Kasumi-1 (cell line): ENCODE results near the gene IPO13.

ENCODE experiments used
- DNase-seq, 2 experiments: peaks; one replicate each; lab custom pipeline; 2025; lab: John Stamatoyannopoulos, UW

The IPO13 gene

GRCh38 chr1:43946236-43947060, at the start of gene IPO13:
TSS of gene IPO13 (plus strand) at chr1:43946950. CDS start at chr1:43947601, 651 bp downstream.
- DNase-seq = peak; percentile 94 to 96

- no peak for DNase-seq
These were observed 47.8 kb upstream of the IPO13 start for GRCh38 chr1:43898981-43899380.

- no peak for DNase-seq
These were observed 46.4 kb upstream of the IPO13 start for GRCh38 chr1:43900386-43900785.

GRCh38 chr1:43901196-43901961, 45.4 kb upstream of the IPO13 start:
- no peak for DNase-seq

- no peak for DNase-seq
These were observed 44.5 kb upstream of the IPO13 start for GRCh38 chr1:43902058-43902831.

GRCh38 chr1:43904660-43905551, 41.8 kb upstream of the IPO13 start:
- no peak for DNase-seq

- DNase-seq = no peak
These were observed 38.5 kb upstream of the IPO13 start for GRCh38 chr1:43908226-43908625.

- DNase-seq = no peak
These were observed 37.9 kb upstream of the IPO13 start for GRCh38 chr1:43908858-43909257.

GRCh38 chr1:43910343-43910742, 36.4 kb upstream of the IPO13 start:
- no peak for DNase-seq

- no peak for DNase-seq
These were observed 34.1 kb upstream of the IPO13 start for GRCh38 chr1:43912607-43913006.

- no peak for DNase-seq
These were observed 33.7 kb upstream of the IPO13 start for GRCh38 chr1:43913051-43913501.

- no peak for DNase-seq
These were observed 32.9 kb upstream of the IPO13 start for GRCh38 chr1:43913666-43914360.

- DNase-seq = no peak
These were observed 31.9 kb upstream of the IPO13 start for GRCh38 chr1:43914576-43915525.

GRCh38 chr1:43919906-43920305, 26.8 kb upstream of the IPO13 start:
- DNase-seq = peak; percentile 15 to 20

- no peak for DNase-seq
These were observed 25.7 kb upstream of the IPO13 start for GRCh38 chr1:43921022-43921421.

- DNase-seq = no peak
These were observed 22.2 kb upstream of the IPO13 start for GRCh38 chr1:43924516-43924915.

- DNase-seq = no peak
These were observed 20.9 kb upstream of the IPO13 start for GRCh38 chr1:43925846-43926245.

- peak in 1 of 2 experiments; percentile 14 for DNase-seq
These were observed 16.4 kb upstream of the IPO13 start for GRCh38 chr1:43930168-43930948.

GRCh38 chr1:43930949-43931275, 15.8 kb upstream of the IPO13 start:
- no peak for DNase-seq
